HG02759 (cell line): ENCODE measurements around the gene CYB5R2.
"Not testable (repeated sequence)": the region's sequence is repeated elsewhere in the genome, so short reads cannot be mapped to it uniquely, and the experiment has no call there.

ENCODE experiments used
- ATAC-seq: cut with Tn5 transposase; IDR thresholded peaks from one replicate; pipeline ENCODE4 v1.9.1; 2021; ENCODE audit warnings: mild to moderate bottlenecking, moderate library complexity; ENCODE audit not compliant: unreplicated experiment

Gene CYB5R2

GRCh38 chr11:7670641-7671040, 2.7 kb downstream of the CYB5R2 start:
- no peak for ATAC-seq

GRCh38 chr11:7668911-7669310, 4.4 kb downstream of the CYB5R2 start:
- no peak for ATAC-seq

GRCh38 chr11:7668464-7668863, 4.8 kb downstream of the CYB5R2 start:
- no peak for ATAC-seq

GRCh38 chr11:7667460-7667859, 5.8 kb downstream of the CYB5R2 start:
- ATAC-seq = no peak

GRCh38 chr11:7666292-7666866, 6.9 kb downstream of the CYB5R2 start:
- ATAC-seq = no peak

- peak; percentile 100 for ATAC-seq
These were observed 7.6 kb downstream of the CYB5R2 start for GRCh38 chr11:7665473-7666291.

GRCh38 chr11:7664867-7665266, 8.4 kb downstream of the CYB5R2 start:
- no peak for ATAC-seq

- not testable (repeated sequence) for ATAC-seq
These were observed 9.8 kb downstream of the CYB5R2 start for GRCh38 chr11:7663531-7663930.

- ATAC-seq = peak; percentile 61
These were observed 15.8 kb downstream of the CYB5R2 start for GRCh38 chr11:7657306-7658025.

- no peak for ATAC-seq
These were observed 16.6 kb downstream of the CYB5R2 start for GRCh38 chr11:7656704-7657103.

- no peak for ATAC-seq
These were observed 17.8 kb downstream of the CYB5R2 start for GRCh38 chr11:7655253-7656217.

GRCh38 chr11:7654195-7654705, 19.1 kb downstream of the CYB5R2 start:
- ATAC-seq = no peak

- no peak for ATAC-seq
These were observed 21.6 kb downstream of the CYB5R2 start for GRCh38 chr11:7651700-7652099.

- no peak for ATAC-seq
These were observed 22.2 kb downstream of the CYB5R2 start for GRCh38 chr11:7651140-7651551.

- ATAC-seq = no peak
These were observed 25.0 kb downstream of the CYB5R2 start for GRCh38 chr11:7648264-7648663.

GRCh38 chr11:7646866-7647265, 26.4 kb downstream of the CYB5R2 start:
- ATAC-seq = no peak

- ATAC-seq = no peak
These were observed 28.1 kb downstream of the CYB5R2 start for GRCh38 chr11:7645206-7645605.

GRCh38 chr11:7643314-7643713, 30.0 kb downstream of the CYB5R2 start:
- ATAC-seq = no peak

GRCh38 chr11:7642747-7643146, 30.6 kb downstream of the CYB5R2 start:
- no peak for ATAC-seq

GRCh38 chr11:7640816-7641215, 32.5 kb downstream of the CYB5R2 start:
- ATAC-seq = no peak

- ATAC-seq = peak; percentile 5
These were observed 33.7 kb downstream of the CYB5R2 start for GRCh38 chr11:7639643-7640025.
